ENCODE measurements around the gene CALR3. TPM values are rescaled to one million over a fixed set of nuclear protein-coding genes. Genes with fewer than 3 reads are reported as not detected.

Gene CALR3
- total and polyA plus RNA-seq, 10 of the 15 experiments (the other 5 are each of a cell fraction or from before 2014, with no cell fraction given): 0.05 to 0.45 (median 0.12) TPM; not detected in 2

DNA sequence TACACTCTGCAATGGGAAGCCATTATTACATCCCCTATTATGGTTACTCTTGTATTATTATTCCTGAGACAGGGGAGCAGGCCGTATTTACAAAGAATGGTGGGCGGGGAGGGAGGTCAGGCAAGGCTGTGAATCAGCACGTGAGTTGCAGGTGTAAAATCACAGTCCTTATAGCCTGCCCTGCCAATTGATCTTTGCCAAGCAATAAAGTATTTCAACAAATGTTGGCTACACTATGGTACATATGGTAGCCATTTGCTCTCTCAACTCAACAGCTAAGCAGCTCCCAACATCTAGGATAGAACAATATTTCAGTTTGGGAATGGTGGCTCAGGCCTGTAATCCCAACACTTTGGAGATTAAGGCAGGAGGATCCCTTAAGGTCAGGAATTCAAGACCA lies 36.3 kb downstream of the CALR3 start (continued):
- TF ChIP-seq, protein P1, sequence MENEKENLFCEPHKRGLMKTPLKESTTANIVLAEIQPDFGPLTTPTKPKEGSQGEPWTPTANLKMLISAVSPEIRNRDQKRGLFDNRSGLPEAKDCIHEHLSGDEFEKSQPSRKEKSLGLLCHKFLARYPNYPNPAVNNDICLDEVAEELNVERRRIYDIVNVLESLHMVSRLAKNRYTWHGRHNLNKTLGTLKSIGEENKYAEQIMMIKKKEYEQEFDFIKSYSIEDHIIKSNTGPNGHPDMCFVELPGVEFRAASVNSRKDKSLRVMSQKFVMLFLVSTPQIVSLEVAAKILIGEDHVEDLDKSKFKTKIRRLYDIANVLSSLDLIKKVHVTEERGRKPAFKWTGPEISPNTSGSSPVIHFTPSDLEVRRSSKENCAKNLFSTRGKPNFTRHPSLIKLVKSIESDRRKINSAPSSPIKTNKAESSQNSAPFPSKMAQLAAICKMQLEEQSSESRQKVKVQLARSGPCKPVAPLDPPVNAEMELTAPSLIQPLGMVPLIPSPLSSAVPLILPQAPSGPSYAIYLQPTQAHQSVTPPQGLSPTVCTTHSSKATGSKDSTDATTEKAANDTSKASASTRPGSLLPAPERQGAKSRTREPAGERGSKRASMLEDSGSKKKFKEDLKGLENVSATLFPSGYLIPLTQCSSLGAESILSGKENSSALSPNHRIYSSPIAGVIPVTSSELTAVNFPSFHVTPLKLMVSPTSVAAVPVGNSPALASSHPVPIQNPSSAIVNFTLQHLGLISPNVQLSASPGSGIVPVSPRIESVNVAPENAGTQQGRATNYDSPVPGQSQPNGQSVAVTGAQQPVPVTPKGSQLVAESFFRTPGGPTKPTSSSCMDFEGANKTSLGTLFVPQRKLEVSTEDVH (IDR thresholded peaks at IDR 0.05; ENCODE audit: low read depth, partially characterized antibody): no peak

DNA sequence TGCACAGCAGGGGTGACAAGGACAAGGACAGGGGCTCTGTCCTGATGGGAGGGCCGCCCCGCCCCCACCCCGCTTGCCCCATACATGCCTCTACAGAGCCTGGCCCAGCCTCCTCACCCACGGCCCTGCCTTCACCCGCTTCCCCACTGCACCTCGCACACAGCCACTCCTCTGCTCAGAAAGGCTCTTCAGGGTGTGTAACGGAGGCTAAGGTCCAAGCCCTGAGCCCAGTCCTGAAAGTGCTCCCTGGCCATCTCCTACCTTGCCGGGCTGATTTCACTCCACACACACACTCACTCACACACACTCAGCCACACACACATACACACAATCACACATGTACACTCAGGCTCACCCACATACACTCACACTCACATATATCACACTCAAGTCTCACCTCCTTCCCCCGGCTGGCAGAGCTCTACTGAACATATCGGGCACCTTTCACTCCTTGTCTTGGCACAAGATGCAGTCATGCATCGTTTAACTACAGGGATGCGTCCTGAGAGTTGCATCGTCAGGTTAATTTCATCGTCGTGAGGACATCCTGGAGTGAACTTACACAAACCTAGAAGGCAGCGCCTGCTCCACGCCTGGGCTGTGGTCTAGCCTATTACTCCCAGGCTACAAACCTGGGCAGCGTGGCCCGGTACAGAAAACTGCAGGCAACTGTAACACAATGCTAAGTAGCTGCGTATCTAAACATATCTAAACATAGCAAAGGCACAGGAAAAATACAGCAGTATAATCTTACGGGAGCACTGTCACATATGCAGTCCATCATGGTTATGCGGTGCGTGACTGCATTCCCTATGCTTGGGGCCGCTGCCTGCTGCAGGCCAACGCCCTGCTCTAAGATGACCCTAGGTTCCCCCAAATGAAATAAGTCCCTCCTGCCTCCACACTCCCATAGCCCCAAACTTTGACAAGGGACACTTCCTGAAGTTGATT lies 37.3 kb downstream of the CALR3 start:
- no peaks in the 10 kb centered on the region for H3K9me3 ChIP-seq (replicated peaks; ENCODE audit: control insufficient read depth, insufficient read depth, low read length)
- H4K20me1 ChIP-seq (ENCODE audit: control insufficient read depth, insufficient read depth): no peaks in the 10 kb centered on the region; the same call in 1 of the 2 replicates
- ChIA-PET CTCF (no interaction called here), POLR2A (interaction anchor here (0.9 to 1.7 kb wide), 2 partner anchors 11 to 18 kb away, joined by 3 to 8 read pairs; no protein-coding TSS in a partner anchor), SMC1A (ENCODE audit: uncharacterized antibody, unreplicated experiment) (no interaction called here), RAD21 (ENCODE audit: unreplicated experiment) (interaction anchor here (1.2 kb wide), 1 partner anchor 8 kb away, joined by 3 read pairs; no protein-coding TSS in a partner anchor)
- BruUV-seq (replicated peaks): no TSS peak
- intact Hi-C loops (cut with micrococcal nuclease; ENCODE audit: unreplicated experiment): no loop called here
- in situ Hi-C loops (cut with MboI): no loop called here
- no peak for FAIRE-seq
- H3K27ac ChIP-seq (ENCODE audit: control insufficient read depth, insufficient read depth): peak overlapping the region; percentile 75
- H3K4me1 ChIP-seq (ENCODE audit: control insufficient read depth, insufficient read depth, low read length): peaks cover 33% of the 10 kb centered on the region
- no peak overlapping the region for H2AFZ ChIP-seq (ENCODE audit: control insufficient read depth, low read depth, low read length)
- H3K4me2 ChIP-seq (ENCODE audit: control insufficient read depth, insufficient read depth): peak overlapping the region; percentile 96
- 89% methylated on average over 23 of the region's 25 CpGs for WGBS (ENCODE audit: insufficient coverage, insufficient replicate concordance, low lambda C conversion rate, missing lambda C conversion rate)
- H3K4me3 ChIP-seq: no peak overlapping the region
- no peak overlapping the region for H3K9ac ChIP-seq (ENCODE audit: control insufficient read depth, insufficient read depth, low read length)
- no peaks in the 10 kb centered on the region; a peak in 1 of 4 replicates for H3K27me3 ChIP-seq (replicated peaks in 1 of 2; ENCODE audit: control insufficient read depth in 2 of 2, insufficient read depth in 2 of 2, low read length in 1 of 2)
- H3K79me2 ChIP-seq (ENCODE audit: control insufficient read depth, insufficient read depth, low read length): peaks cover 83% of the 10 kb centered on the region
- DNase-seq (ENCODE audit: low read depth, low spot score): no peak
- peaks cover 0 to 1% of the 10 kb centered on the region in 2 experiments; a peak in 3 of 4 replicates for H3K36me3 ChIP-seq (ENCODE audit: control insufficient read depth in 2 of 2, insufficient read depth in 2 of 2, low read length in 1 of 2)
- ATAC-seq: peak; percentile 45
- TF ChIP-seq, protein P2, sequence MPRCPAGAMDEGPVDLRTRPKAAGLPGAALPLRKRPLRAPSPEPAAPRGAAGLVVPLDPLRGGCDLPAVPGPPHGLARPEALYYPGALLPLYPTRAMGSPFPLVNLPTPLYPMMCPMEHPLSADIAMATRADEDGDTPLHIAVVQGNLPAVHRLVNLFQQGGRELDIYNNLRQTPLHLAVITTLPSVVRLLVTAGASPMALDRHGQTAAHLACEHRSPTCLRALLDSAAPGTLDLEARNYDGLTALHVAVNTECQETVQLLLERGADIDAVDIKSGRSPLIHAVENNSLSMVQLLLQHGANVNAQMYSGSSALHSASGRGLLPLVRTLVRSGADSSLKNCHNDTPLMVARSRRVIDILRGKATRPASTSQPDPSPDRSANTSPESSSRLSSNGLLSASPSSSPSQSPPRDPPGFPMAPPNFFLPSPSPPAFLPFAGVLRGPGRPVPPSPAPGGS (IDR thresholded peaks at IDR 0.05; ENCODE audit: borderline replicate concordance, insufficient read depth, low read depth, low read length, poor library complexity, severe bottlenecking): peak; percentile 84
- TF ChIP-seq TCF12 (IDR thresholded peaks at IDR 0.05; ENCODE audit: low read depth, low read length): no peak
- 0 out of 2 replicates have a peak, but pooled peaks have one; percentile 56 for TF ChIP-seq HDGF (IDR thresholded peaks at IDR 0.05)
- TF ChIP-seq MEF2B (IDR thresholded peaks at IDR 0.05; ENCODE audit: partially characterized antibody, poor library complexity, severe bottlenecking): no peak
- no peak for TF ChIP-seq ZNF622 (IDR thresholded peaks at IDR 0.05)
- TF ChIP-seq ESRRA (IDR thresholded peaks at IDR 0.05; ENCODE audit: low read length): no peak
- TF ChIP-seq, protein P3, sequence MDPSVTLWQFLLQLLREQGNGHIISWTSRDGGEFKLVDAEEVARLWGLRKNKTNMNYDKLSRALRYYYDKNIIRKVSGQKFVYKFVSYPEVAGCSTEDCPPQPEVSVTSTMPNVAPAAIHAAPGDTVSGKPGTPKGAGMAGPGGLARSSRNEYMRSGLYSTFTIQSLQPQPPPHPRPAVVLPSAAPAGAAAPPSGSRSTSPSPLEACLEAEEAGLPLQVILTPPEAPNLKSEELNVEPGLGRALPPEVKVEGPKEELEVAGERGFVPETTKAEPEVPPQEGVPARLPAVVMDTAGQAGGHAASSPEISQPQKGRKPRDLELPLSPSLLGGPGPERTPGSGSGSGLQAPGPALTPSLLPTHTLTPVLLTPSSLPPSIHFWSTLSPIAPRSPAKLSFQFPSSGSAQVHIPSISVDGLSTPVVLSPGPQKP (IDR thresholded peaks at IDR 0.05; ENCODE audit: low read depth, low read length): no peak
- no peak for TF ChIP-seq SMC3 (IDR thresholded peaks at IDR 0.05; ENCODE audit: borderline replicate concordance, low read length)
- TF ChIP-seq RUNX3 (IDR thresholded peaks at IDR 0.05; ENCODE audit: low read length): no peak
- TF ChIP-seq MTA3 (IDR thresholded peaks at IDR 0.05; ENCODE audit: borderline replicate concordance, low read length): no peak
- TF ChIP-seq CEBPB (IDR thresholded peaks at IDR 0.05; ENCODE audit: borderline replicate concordance in 1 of 2, low read depth in 2 of 2, low read length in 2 of 2): no peak
- TF ChIP-seq ATF7 (IDR thresholded peaks at IDR 0.05; ENCODE audit: low read depth): no peak
- no peak for TF ChIP-seq ZNF207 (IDR thresholded peaks at IDR 0.05; ENCODE audit: borderline replicate concordance)

Measured in GM12878 (cell line).